ENCODE results near the gene CTTN. TPM values are rescaled to one million over a fixed set of nuclear protein-coding genes. Genes with fewer than 3 reads are reported as not detected.

The CTTN gene
- total RNA-seq, 2 experiments from 2014 or later: 5.0 to 9.3 TPM

GRCh38 chr11:70377645-70378044 lies 20.7 kb upstream of the CTTN start:
- no peaks in the 10 kb centered on the region for H3K9me3 ChIP-seq (ENCODE audit: low read length)
- no peaks in the 10 kb centered on the region for H3K4me1 ChIP-seq (ENCODE audit: insufficient read depth, low read length, poor library complexity, severe bottlenecking)
- no peak overlapping the region for H3K27ac ChIP-seq (ENCODE audit: low read depth, low read length, poor library complexity, severe bottlenecking)
- no peaks in the 10 kb centered on the region for H3K9me2 ChIP-seq (ENCODE audit: insufficient read depth, low read length)
- ChIA-PET CTCF (ENCODE audit: unreplicated experiment) (no interaction called here), POLR2A (interaction anchor here (0.6 kb wide), 2 partner anchors 116 to 1434 kb away, joined by 3 to 4 read pairs; no protein-coding TSS in a partner anchor)
- H3K4me2 ChIP-seq (ENCODE audit: low read length): no peak overlapping the region
- BruUV-seq (replicated peaks): TSS peak; percentile 48
- no peak for DNase-seq (ENCODE audit: low spot score)
- H2AFZ ChIP-seq (ENCODE audit: low read length): no peak overlapping the region
- H4K20me1 ChIP-seq (ENCODE audit: insufficient read depth, low read length): no peaks in the 10 kb centered on the region
- H3K79me2 ChIP-seq (ENCODE audit: insufficient read depth, low read depth, low read length): no peaks in the 10 kb centered on the region
- no peak for TF ChIP-seq EZH2phosphoT487 (IDR thresholded peaks at IDR 0.05; ENCODE audit: borderline replicate concordance, low read depth, low read length)
- TF ChIP-seq, protein P1, sequence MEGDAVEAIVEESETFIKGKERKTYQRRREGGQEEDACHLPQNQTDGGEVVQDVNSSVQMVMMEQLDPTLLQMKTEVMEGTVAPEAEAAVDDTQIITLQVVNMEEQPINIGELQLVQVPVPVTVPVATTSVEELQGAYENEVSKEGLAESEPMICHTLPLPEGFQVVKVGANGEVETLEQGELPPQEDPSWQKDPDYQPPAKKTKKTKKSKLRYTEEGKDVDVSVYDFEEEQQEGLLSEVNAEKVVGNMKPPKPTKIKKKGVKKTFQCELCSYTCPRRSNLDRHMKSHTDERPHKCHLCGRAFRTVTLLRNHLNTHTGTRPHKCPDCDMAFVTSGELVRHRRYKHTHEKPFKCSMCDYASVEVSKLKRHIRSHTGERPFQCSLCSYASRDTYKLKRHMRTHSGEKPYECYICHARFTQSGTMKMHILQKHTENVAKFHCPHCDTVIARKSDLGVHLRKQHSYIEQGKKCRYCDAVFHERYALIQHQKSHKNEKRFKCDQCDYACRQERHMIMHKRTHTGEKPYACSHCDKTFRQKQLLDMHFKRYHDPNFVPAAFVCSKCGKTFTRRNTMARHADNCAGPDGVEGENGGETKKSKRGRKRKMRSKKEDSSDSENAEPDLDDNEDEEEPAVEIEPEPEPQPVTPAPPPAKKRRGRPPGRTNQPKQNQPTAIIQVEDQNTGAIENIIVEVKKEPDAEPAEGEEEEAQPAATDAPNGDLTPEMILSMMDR (conservative IDR thresholded peaks at IDR 0.05; ENCODE audit: low read length): no peak
- intact Hi-C loops (cut with micrococcal nuclease; ENCODE audit: unreplicated experiment): no loop called here
- peaks cover 69% of the 10 kb centered on the region for H3K36me3 ChIP-seq (ENCODE audit: insufficient read depth, low read length)
- H3K4me3 ChIP-seq (ENCODE audit: low read depth, low read length, poor library complexity, severe bottlenecking): no peak overlapping the region

DNA sequence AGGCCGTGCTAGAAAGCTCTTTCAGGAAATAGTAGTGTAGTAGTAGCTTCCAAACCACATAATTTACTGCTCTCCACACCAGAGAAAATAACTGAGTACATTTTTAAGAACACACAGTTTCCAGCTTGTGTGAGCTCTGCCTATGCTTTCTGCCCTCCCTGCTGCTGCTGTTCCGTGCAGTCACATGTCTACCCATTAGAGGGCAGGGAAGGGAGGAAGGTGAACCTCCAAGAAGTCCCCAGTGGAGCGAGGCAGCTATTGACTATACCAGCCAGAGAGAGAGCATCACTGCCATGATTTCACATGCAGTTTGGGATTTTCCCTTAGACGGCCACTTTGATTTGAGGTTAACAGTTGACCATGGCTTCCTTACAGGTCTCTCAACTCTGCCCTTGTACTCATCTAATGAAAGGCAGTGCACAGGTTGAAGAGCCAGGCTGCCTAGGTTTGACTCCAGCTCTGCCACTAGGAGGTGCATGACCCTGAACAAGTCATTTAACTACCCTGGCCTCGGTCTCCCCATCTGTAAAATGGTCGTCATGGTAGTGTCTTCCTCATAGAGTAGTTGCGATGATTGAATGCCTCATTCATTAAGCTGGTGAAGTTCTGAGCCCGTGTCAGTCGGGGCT lies 19.7 kb upstream of the CTTN start:
- H3K4me3 ChIP-seq (ENCODE audit: low read depth, low read length, poor library complexity, severe bottlenecking): no peak overlapping the region
- POLR2A ChIA-PET: interaction anchor here (0.6 kb wide), 1 partner anchor 1435 kb away, joined by 4 read pairs; no protein-coding TSS in a partner anchor
- BruUV-seq (replicated peaks): no TSS peak
- TF ChIP-seq, protein P1 (conservative IDR thresholded peaks at IDR 0.05; ENCODE audit: low read length): peak; percentile 46
- TF ChIP-seq EZH2phosphoT487 (IDR thresholded peaks at IDR 0.05; ENCODE audit: borderline replicate concordance, low read depth, low read length): no peak
- no peak for DNase-seq (ENCODE audit: low spot score)
- intact Hi-C loops (cut with micrococcal nuclease; ENCODE audit: unreplicated experiment): no loop called here
- no peaks in the 10 kb centered on the region for H3K9me2 ChIP-seq (ENCODE audit: insufficient read depth, low read length)
- no peaks in the 10 kb centered on the region for H3K4me1 ChIP-seq (ENCODE audit: insufficient read depth, low read length, poor library complexity, severe bottlenecking)
- H4K20me1 ChIP-seq (ENCODE audit: insufficient read depth, low read length): no peaks in the 10 kb centered on the region
- no peaks in the 10 kb centered on the region for H3K9me3 ChIP-seq (ENCODE audit: low read length)
- CTCF ChIA-PET (ENCODE audit: unreplicated experiment): no interaction called here
- H2AFZ ChIP-seq (ENCODE audit: low read length): no peak overlapping the region
- H3K79me2 ChIP-seq (ENCODE audit: insufficient read depth, low read depth, low read length): no peaks in the 10 kb centered on the region
- H3K27ac ChIP-seq (ENCODE audit: low read depth, low read length, poor library complexity, severe bottlenecking): no peak overlapping the region
- no peak overlapping the region for H3K4me2 ChIP-seq (ENCODE audit: low read length)
- peaks cover 62% of the 10 kb centered on the region for H3K36me3 ChIP-seq (ENCODE audit: insufficient read depth, low read length)

DNA sequence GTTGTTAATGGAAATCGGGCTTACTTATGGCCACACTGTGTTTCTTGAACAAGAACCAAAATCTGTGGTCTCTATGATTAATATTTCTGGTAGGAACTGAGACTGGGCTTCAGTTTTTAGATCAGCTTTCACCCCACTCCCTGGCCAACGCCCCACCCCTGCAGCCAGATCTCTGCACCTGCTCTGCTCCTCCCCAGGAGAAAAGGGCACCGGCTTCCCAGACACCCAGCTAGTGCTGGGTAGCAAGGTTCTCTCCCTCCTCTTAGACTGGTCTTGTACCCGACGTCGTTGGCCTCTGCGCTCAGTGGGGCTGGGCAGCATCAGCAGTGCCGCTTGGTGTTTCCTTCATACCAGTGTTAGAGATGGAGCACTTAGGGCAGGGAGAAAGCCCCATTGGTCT lies 17.0 kb upstream of the CTTN start:
- intact Hi-C loops (cut with micrococcal nuclease; ENCODE audit: unreplicated experiment): no loop called here
- ChIA-PET POLR2A (no interaction called here), CTCF (ENCODE audit: unreplicated experiment) (no interaction called here)
- Histone ChIP-seq H4K20me1 (ENCODE audit: insufficient read depth, low read length) (no peaks in the 10 kb centered on the region), H3K4me2 (ENCODE audit: low read length) (no peak overlapping the region), H3K79me2 (ENCODE audit: insufficient read depth, low read depth, low read length) (no peaks in the 10 kb centered on the region), H3K9me2 (ENCODE audit: insufficient read depth, low read length) (no peaks in the 10 kb centered on the region), H3K36me3 (ENCODE audit: insufficient read depth, low read length) (peaks cover 48% of the 10 kb centered on the region), H3K4me3 (ENCODE audit: low read depth, low read length, poor library complexity, severe bottlenecking) (no peak overlapping the region), H3K4me1 (ENCODE audit: insufficient read depth, low read length, poor library complexity, severe bottlenecking) (no peaks in the 10 kb centered on the region), H2AFZ (ENCODE audit: low read length) (no peak overlapping the region), H3K9me3 (ENCODE audit: low read length) (no peaks in the 10 kb centered on the region), H3K27ac (ENCODE audit: low read depth, low read length, poor library complexity, severe bottlenecking) (no peak overlapping the region)
- BruUV-seq (replicated peaks): no TSS peak
- DNase-seq (ENCODE audit: low spot score): no peak
- TF ChIP-seq EZH2phosphoT487 (IDR thresholded peaks at IDR 0.05; ENCODE audit: borderline replicate concordance, low read depth, low read length): no peak
- TF ChIP-seq, protein P1 (conservative IDR thresholded peaks at IDR 0.05; ENCODE audit: low read length): no peak
